Uterus (tissue), 4 donors: ENCODE measurements around the gene MRPL21. TPM values are rescaled to one million over a fixed set of nuclear protein-coding genes. Genes with fewer than 3 reads are reported as not detected.

Experiments used
- DNase-seq, 2 donors: peaks; one replicate each; pipeline ENCODE4 v3.0.0-alpha.2; 2019 to 2020
- H3K27ac ChIP-seq, 2 donors: fragments of 200-600 bp; sonication (generic); 1 replicate in 1 of 2; 2 replicates in 1 of 2; pipeline ENCODE4 v1.5.1; 2016 to 2018
- H3K27me3 ChIP-seq, 2 donors: fragments of 200-600 bp; sonication (generic); one replicate each; pipeline ENCODE4 v1.5.1; 2018 to 2019; ENCODE audit warnings: control low read depth in 1 of 2
- H3K36me3 ChIP-seq, 2 donors: fragments of 200-600 bp; sonication (generic); one replicate each; pipeline ENCODE4 v1.5.1; 2019; ENCODE audit warnings: control low read depth in 1 of 2
- H3K4me1 ChIP-seq, 2 donors: fragments of 200-600 bp; sonication (generic); one replicate each; pipeline ENCODE4 v1.5.1; 2018 to 2019; ENCODE audit warnings: control low read depth in 1 of 2
- H3K4me3 ChIP-seq, 2 donors: fragments of 200-600 bp; sonication (generic); 1 replicate in 1 of 2; 2 replicates in 1 of 2; pipeline ENCODE4 v1.5.1; 2018 to 2019; ENCODE audit warnings: mild to moderate bottlenecking in 1 of 2
- H3K9me3 ChIP-seq, 2 donors: fragments of 200-600 bp; sonication (generic); one replicate each; pipeline ENCODE4 v1.5.1; 2019; ENCODE audit warnings: control low read depth in 1 of 2
- CTCF ChIP-seq, 4 experiments: fragments of 200-600 bp in 2 of 4; fragments of 450-650 bp in 2 of 4; sonication (generic) in 2 of 4; IDR thresholded peaks; one replicate each; pipeline ENCODE4 v1.5.1; 2016 to 2019; ENCODE audit warnings: antibody characterized with exemption in 4 of 4, mild to moderate bottlenecking in 2 of 4, moderate library complexity in 1 of 4
- POLR2A ChIP-seq, 2 donors: fragments of 450-650 bp; IDR thresholded peaks; one replicate each; pipeline ENCODE4 v1.6.1; 2016; ENCODE audit warnings: antibody characterized with exemption in 2 of 2, mild to moderate bottlenecking in 1 of 2, moderate library complexity in 1 of 2
- intact Hi-C: fragments of 100-400 bp; cut with DNase I; formaldehyde crosslinking; loops from one replicate; pipeline ENCODE4 v1.15.1; 2023; ENCODE audit warnings: low total_unique reads
- total RNA-seq, 4 donors: library from RNA; depleted of rRNA in 3 of 4; stranded (reverse); fragments of >200 nt in 3 of 4; gene quantifications; one replicate each; pipeline versions ENCODE4 v1.1.0 to v1.2.4, GENCODE V29; 2014 to 2023
- donor health status: DM: yes; HTN: yes; CAD: no.

MRPL21 gene
- total RNA-seq, 4 donors from 2014 or later: 29.2 to 52.7 (median 36.9) TPM

GRCh38 chr11:68844376-68844775 lies 59.3 kb downstream of the MRPL21 start:
- no peak for TF ChIP-seq CTCF (IDR thresholded peaks at IDR 0.05)
- TF ChIP-seq POLR2A (IDR thresholded peaks at IDR 0.05): no peak
- Histone ChIP-seq H3K36me3 (no peaks in the 10 kb centered on the region), H3K4me3 (no peak overlapping the region), H3K4me1 (peaks cover 0 to 6% of the 10 kb centered on the region in 2 donors), H3K27ac (no peak overlapping the region), H3K9me3 (no peaks in the 10 kb centered on the region), H3K27me3 (no peaks in the 10 kb centered on the region)
- intact Hi-C loops: no loop called here
- DNase-seq: no peak

- Histone ChIP-seq H3K36me3 (no peaks in the 10 kb centered on the region), H3K4me1 (peaks cover 0 to 6% of the 10 kb centered on the region in 2 donors), H3K9me3 (no peaks in the 10 kb centered on the region), H3K4me3 (peak overlapping the region; percentile 59 to 87), H3K27me3 (no peaks in the 10 kb centered on the region), H3K27ac (no peak overlapping the region)
- DNase-seq: peak; percentile 42 to 62
- TF ChIP-seq POLR2A (IDR thresholded peaks at IDR 0.05) (no peak), CTCF (IDR thresholded peaks at IDR 0.05) (peak in 3 of 4 experiments; percentile 50 to 65 (median 52))
- intact Hi-C loops: no loop called here
Measured at GRCh38 chr11:68843703-68844312, 59.8 kb downstream of the MRPL21 start.

- Histone ChIP-seq H3K27me3 (no peaks in the 10 kb centered on the region), H3K9me3 (no peaks in the 10 kb centered on the region), H3K4me3 (peak overlapping the region; percentile 59 to 87), H3K36me3 (no peaks in the 10 kb centered on the region), H3K27ac (peak overlapping the region; percentile 86 to 96), H3K4me1 (peaks cover 2 to 8% of the 10 kb centered on the region in 2 donors)
- TF ChIP-seq POLR2A (IDR thresholded peaks at IDR 0.05) (no peak), CTCF (IDR thresholded peaks at IDR 0.05) (no peak)
- intact Hi-C loops: no loop called here
- peak; percentile 39 to 54 for DNase-seq
Measured at GRCh38 chr11:68843052-68843561, 60.5 kb downstream of the MRPL21 start.

- H3K27ac ChIP-seq: peak overlapping the region; percentile 86 to 96
- H3K4me1 ChIP-seq: peaks cover 8 to 13% of the 10 kb centered on the region in 2 donors
Measured at GRCh38 chr11:68842427-68843051, 61.1 kb downstream of the MRPL21 start.

More at GRCh38 chr11:68842427-68843051, 61.1 kb downstream of the MRPL21 start:
- DNase-seq: no peak
- Histone ChIP-seq H3K36me3 (no peaks in the 10 kb centered on the region), H3K9me3 (no peaks in the 10 kb centered on the region), H3K27me3 (no peaks in the 10 kb centered on the region), H3K4me3 (peak overlapping the region; percentile 59 to 87)
- TF ChIP-seq CTCF (IDR thresholded peaks at IDR 0.05) (no peak), POLR2A (IDR thresholded peaks at IDR 0.05) (no peak)
- intact Hi-C loops: no loop called here
